HEK293 (cell line): ENCODE measurements around the gene CAPN13.

Experiments
- CTCF ChIA-PET: fragments of 350-600 bp; formaldehyde crosslinking; extraction: SDS; loops from one replicate; lab custom pipeline; 2021; ENCODE audit warnings: antibody characterized with exemption; lab: Yijun Ruan, JAX
- POLR2A ChIA-PET: fragments of 300-600 bp; formaldehyde crosslinking; extraction: SDS; loops from one replicate; lab custom pipeline; 2020; ENCODE audit warnings: antibody characterized with exemption, inconsistent platforms; lab: Yijun Ruan, JAX
- H3K27ac ChIP-seq: fragments of 200-500 bp; sonication (Bioruptor generic); 2 replicates; pipeline ENCODE4 v1.5.1; 2014; ENCODE audit warnings: low read depth, low read length, control low read depth, inconsistent platforms; ENCODE audit errors: extremely low read depth
- H3K36me3 ChIP-seq, 2 experiments: fragments of 200-500 bp in 1 of 2; sonication (Bioruptor generic) in 1 of 2; 1 replicate in 1 of 2; 2 replicates in 1 of 2; pipeline ENCODE4 v1.5.1; 2014 to 2017; ENCODE audit warnings: inconsistent platforms in 2 of 2, low read length in 2 of 2; ENCODE audit not compliant: control insufficient read depth in 2 of 2, insufficient read depth in 1 of 2
- H3K4me1 ChIP-seq: fragments of 200-500 bp; sonication (Bioruptor generic); 2 replicates; pipeline ENCODE4 v1.5.1; 2014; ENCODE audit warnings: mild to moderate bottlenecking, low read length, inconsistent platforms; ENCODE audit not compliant: control insufficient read depth, insufficient read depth
- H3K4me3 ChIP-seq: 2 replicates; pipeline ENCODE4 v1.5.1; 2011; ENCODE audit warnings: low read depth, mild to moderate bottlenecking, control low read depth, low read length, moderate library complexity
- H3K9me3 ChIP-seq: fragments of 200-500 bp; sonication (Bioruptor generic); 2 replicates; pipeline ENCODE4 v1.5.1; 2014; ENCODE audit warnings: low read depth, low read length, inconsistent platforms; ENCODE audit not compliant: control insufficient read depth, insufficient read depth
- HOXA7 ChIP-seq: sonication (generic); formaldehyde crosslinking; IDR thresholded peaks from 2 replicates; pipeline ENCODE4 v1.8.1; 2022; ENCODE audit warnings: missing genetic modification reagents, borderline replicate concordance
- TSHZ1 ChIP-seq: fragments of 450-650 bp; formaldehyde crosslinking; IDR thresholded peaks from 2 replicates; pipeline ENCODE4 v1.5.1; 2016; ENCODE audit warnings: missing biosample characterization, missing genetic modification characterization, borderline replicate concordance
- ZBTB21 ChIP-seq: fragments of 450-650 bp; formaldehyde crosslinking; IDR thresholded peaks from 2 replicates; pipeline ENCODE4 v1.5.1; 2017; ENCODE audit warnings: missing biosample characterization, missing genetic modification characterization
- ZBTB44 ChIP-seq: fragments of 450-650 bp; IDR thresholded peaks from 2 replicates; pipeline ENCODE4 v1.5.1; 2018; ENCODE audit warnings: missing biosample characterization, mild to moderate bottlenecking, missing genetic modification characterization
- ZBTB8A ChIP-seq: fragments of 450-650 bp; formaldehyde crosslinking; IDR thresholded peaks from 2 replicates; pipeline ENCODE4 v1.5.1; 2016; ENCODE audit warnings: missing biosample characterization, missing genetic modification characterization
- ZNF223 ChIP-seq: fragments of 450-650 bp; formaldehyde crosslinking; IDR thresholded peaks from 2 replicates; pipeline ENCODE4 v1.5.1; 2016; ENCODE audit warnings: missing biosample characterization, missing genetic modification characterization
- ZNF248 ChIP-seq: fragments of 450-650 bp; formaldehyde crosslinking; IDR thresholded peaks from 2 replicates; pipeline ENCODE4 v1.5.1; 2017; ENCODE audit warnings: missing biosample characterization, missing genetic modification characterization
- ZNF335 ChIP-seq: fragments of 450-650 bp; formaldehyde crosslinking; conservative IDR thresholded peaks from 2 replicates; pipeline ENCODE4 v1.5.1; 2016; ENCODE audit warnings: missing biosample characterization, missing genetic modification characterization
- ZNF366 ChIP-seq: fragments of 450-650 bp; formaldehyde crosslinking; conservative IDR thresholded peaks from 2 replicates; pipeline ENCODE4 v1.5.1; 2016; ENCODE audit warnings: missing biosample characterization, missing genetic modification characterization
- ZNF391 ChIP-seq: fragments of 450-650 bp; formaldehyde crosslinking; IDR thresholded peaks from 2 replicates; pipeline ENCODE4 v1.5.1; 2016; ENCODE audit warnings: low read depth, missing biosample characterization, missing genetic modification characterization, borderline replicate concordance
- ZNF394 ChIP-seq: fragments of 450-650 bp; formaldehyde crosslinking; IDR thresholded peaks from 2 replicates; pipeline ENCODE4 v1.5.1; 2016; ENCODE audit warnings: missing biosample characterization, missing genetic modification characterization, mild to moderate bottlenecking, moderate library complexity, borderline replicate concordance
- ZNF449 ChIP-seq: fragments of 450-650 bp; formaldehyde crosslinking; IDR thresholded peaks from 2 replicates; pipeline ENCODE4 v1.5.1; 2017; ENCODE audit warnings: missing biosample characterization, mild to moderate bottlenecking, missing genetic modification characterization, moderate library complexity
- ZNF626 ChIP-seq: fragments of 450-650 bp; sonication (Bioruptor Pico); formaldehyde crosslinking; IDR thresholded peaks from 2 replicates; pipeline ENCODE4 v1.5.1; 2018; ENCODE audit warnings: missing biosample characterization, missing genetic modification characterization, inconsistent platforms
- ZNF670 ChIP-seq: fragments of 450-650 bp; formaldehyde crosslinking; IDR thresholded peaks from 2 replicates; pipeline ENCODE4 v1.5.1; 2016; ENCODE audit warnings: missing biosample characterization, missing genetic modification characterization, low read depth
- TF ChIP-seq, protein P1 (sequence below): fragments of 450-650 bp; formaldehyde crosslinking; IDR thresholded peaks from 2 replicates; pipeline ENCODE4 v1.5.1; 2016; ENCODE audit warnings: missing biosample characterization, missing genetic modification characterization
- TF ChIP-seq, protein P2 (sequence below): fragments of 450-650 bp; formaldehyde crosslinking; IDR thresholded peaks from 2 replicates; pipeline ENCODE4 v1.5.1; 2016; ENCODE audit warnings: missing biosample characterization, missing genetic modification characterization
- TF ChIP-seq, protein P3 (sequence below): fragments of 450-650 bp; formaldehyde crosslinking; IDR thresholded peaks from 2 replicates; pipeline ENCODE4 v1.5.1; 2016; ENCODE audit warnings: missing biosample characterization, missing genetic modification characterization
- TF ChIP-seq, protein P4 (sequence below): fragments of 450-650 bp; formaldehyde crosslinking; IDR thresholded peaks from 2 replicates; pipeline ENCODE4 v1.5.1; 2016; ENCODE audit warnings: missing biosample characterization, missing genetic modification characterization

Gene CAPN13

DNA sequence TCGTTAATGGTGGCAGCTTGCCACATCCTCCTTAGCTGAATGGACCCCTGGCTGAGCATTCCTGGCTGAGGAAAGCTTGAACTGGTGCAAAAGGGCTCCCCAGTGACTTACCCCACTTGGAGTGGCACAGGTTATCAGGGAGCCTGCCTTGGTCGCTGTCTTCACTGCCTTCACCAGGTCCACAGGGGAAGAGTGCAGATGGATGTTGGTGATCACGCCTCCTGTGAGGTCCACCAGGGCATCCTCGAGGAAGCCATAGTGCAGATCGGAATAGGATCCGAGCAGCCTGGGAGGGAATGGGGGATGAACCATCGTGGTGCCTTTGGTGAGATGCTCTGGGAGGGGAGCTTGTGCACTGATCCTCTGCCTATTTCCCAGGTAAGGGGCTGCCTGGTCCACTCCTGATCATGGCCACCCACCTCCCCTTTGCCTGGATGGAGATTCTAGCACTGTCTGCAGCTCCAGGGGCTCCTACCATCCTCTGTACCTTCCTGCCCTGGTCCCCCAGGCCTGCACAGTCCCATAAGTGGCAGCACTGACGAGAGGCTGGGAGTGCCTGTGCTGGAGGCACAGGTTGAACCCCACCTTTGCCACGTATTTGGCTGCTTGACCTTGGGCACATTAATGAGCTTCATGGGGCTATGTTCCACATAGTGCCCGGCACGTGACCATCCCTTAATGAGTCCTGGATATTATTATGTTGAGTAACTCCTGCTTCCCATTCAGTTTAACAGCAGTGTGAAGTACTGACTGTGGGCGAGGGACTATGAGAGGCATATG, 43.0 kb downstream of the CAPN13 start:
- Histone ChIP-seq H3K4me1 (no peaks in the 10 kb centered on the region), H3K36me3 (no peaks in the 10 kb centered on the region), H3K9me3 (no peaks in the 10 kb centered on the region)
- CTCF ChIA-PET: no interaction called here
- POLR2A ChIA-PET: no interaction called here
- TF ChIP-seq ZNF670 (tag by site-specific recombination) (no peak), ZNF366 (tag by site-specific recombination) (no peak), ZNF223 (tag by site-specific recombination) (no peak), HOXA7 (CRISPR knock-in tag) (no peak), ZNF248 (tag by site-specific recombination) (no peak), ZNF394 (no peak), TSHZ1 (no peak), ZNF449 (tag by site-specific recombination) (no peak), ZNF391 (tag by site-specific recombination) (no peak), ZBTB44 (tag by site-specific recombination) (no peak), ZBTB8A (tag by site-specific recombination) (no peak), ZNF626 (no peak), ZBTB21 (tag by site-specific recombination) (no peak), ZNF335 (tag by site-specific recombination) (no peak)
- TF ChIP-seq, protein P1, sequence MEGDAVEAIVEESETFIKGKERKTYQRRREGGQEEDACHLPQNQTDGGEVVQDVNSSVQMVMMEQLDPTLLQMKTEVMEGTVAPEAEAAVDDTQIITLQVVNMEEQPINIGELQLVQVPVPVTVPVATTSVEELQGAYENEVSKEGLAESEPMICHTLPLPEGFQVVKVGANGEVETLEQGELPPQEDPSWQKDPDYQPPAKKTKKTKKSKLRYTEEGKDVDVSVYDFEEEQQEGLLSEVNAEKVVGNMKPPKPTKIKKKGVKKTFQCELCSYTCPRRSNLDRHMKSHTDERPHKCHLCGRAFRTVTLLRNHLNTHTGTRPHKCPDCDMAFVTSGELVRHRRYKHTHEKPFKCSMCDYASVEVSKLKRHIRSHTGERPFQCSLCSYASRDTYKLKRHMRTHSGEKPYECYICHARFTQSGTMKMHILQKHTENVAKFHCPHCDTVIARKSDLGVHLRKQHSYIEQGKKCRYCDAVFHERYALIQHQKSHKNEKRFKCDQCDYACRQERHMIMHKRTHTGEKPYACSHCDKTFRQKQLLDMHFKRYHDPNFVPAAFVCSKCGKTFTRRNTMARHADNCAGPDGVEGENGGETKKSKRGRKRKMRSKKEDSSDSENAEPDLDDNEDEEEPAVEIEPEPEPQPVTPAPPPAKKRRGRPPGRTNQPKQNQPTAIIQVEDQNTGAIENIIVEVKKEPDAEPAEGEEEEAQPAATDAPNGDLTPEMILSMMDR (tag by site-specific recombination): no peak
- TF ChIP-seq, protein P2, sequence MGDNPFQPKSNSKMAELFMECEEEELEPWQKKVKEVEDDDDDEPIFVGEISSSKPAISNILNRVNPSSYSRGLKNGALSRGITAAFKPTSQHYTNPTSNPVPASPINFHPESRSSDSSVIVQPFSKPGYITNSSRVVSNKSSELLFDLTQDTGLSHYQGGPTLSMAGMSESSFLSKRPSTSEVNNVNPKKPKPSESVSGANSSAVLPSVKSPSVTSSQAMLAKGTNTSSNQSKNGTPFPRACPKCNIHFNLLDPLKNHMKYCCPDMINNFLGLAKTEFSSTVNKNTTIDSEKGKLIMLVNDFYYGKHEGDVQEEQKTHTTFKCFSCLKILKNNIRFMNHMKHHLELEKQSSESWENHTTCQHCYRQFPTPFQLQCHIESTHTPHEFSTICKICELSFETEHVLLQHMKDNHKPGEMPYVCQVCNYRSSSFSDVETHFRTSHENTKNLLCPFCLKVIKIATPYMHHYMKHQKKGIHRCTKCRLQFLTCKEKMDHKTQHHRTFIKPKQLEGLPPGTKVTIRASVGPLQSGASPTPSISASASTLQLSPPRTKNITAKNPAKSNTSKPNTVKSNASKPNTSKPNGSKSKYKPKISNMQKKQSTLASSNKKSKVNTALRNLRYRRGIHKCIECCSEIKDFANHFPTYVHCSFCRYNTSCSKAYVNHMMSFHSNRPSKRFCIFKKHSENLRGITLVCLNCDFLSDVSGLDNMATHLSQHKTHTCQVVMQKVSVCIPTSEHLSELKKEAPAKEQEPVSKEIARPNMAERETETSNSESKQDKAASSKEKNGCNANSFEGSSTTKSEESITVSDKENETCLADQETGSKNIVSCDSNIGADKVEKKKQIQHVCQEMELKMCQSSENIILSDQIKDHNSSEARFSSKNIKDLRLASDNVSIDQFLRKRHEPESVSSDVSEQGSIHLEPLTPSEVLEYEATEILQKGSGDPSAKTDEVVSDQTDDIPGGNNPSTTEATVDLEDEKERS (tag by site-specific recombination): no peak
- TF ChIP-seq, protein P3, sequence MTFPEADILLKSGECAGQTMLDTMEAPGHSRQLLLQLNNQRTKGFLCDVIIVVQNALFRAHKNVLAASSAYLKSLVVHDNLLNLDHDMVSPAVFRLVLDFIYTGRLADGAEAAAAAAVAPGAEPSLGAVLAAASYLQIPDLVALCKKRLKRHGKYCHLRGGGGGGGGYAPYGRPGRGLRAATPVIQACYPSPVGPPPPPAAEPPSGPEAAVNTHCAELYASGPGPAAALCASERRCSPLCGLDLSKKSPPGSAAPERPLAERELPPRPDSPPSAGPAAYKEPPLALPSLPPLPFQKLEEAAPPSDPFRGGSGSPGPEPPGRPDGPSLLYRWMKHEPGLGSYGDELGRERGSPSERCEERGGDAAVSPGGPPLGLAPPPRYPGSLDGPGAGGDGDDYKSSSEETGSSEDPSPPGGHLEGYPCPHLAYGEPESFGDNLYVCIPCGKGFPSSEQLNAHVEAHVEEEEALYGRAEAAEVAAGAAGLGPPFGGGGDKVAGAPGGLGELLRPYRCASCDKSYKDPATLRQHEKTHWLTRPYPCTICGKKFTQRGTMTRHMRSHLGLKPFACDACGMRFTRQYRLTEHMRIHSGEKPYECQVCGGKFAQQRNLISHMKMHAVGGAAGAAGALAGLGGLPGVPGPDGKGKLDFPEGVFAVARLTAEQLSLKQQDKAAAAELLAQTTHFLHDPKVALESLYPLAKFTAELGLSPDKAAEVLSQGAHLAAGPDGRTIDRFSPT (tag by site-specific recombination): no peak
- TF ChIP-seq, protein P4, sequence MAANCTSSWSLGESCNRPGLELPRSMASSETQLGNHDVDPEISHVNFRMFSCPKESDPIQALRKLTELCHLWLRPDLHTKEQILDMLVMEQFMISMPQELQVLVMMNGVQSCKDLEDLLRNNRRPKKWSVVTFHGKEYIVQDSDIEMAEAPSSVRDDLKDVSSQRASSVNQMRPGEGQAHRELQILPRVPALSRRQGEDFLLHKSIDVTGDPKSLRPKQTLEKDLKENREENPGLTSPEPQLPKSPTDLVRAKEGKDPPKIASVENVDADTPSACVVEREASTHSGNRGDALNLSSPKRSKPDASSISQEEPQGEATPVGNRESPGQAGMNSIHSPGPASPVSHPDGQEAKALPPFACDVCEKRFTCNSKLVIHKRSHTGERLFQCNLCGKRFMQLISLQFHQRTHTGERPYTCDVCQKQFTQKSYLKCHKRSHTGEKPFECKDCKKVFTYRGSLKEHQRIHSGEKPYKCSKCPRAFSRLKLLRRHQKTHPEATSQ (tag by site-specific recombination): no peak
- TF ChIP-seq, all 188 proteins: peak for 0
- Histone ChIP-seq H3K4me3 (no peak overlapping the region), H3K27ac (no peak overlapping the region)
